HEK293 (cell line): Measurements from ENCODE around the gene NEK2.

Experiments used
- CTCF ChIP-seq: fragments of 450-650 bp; formaldehyde crosslinking; IDR thresholded peaks from 2 replicates; pipeline ENCODE4 v1.5.1; 2016; ENCODE audit warnings: missing biosample characterization, missing genetic modification characterization
- GLI4 ChIP-seq: fragments of 450-650 bp; formaldehyde crosslinking; IDR thresholded peaks from 2 replicates; pipeline ENCODE4 v1.5.1; 2016; ENCODE audit warnings: missing biosample characterization, missing genetic modification characterization
- HOXA7 ChIP-seq: sonication (generic); formaldehyde crosslinking; IDR thresholded peaks from 2 replicates; pipeline ENCODE4 v1.8.1; 2022; ENCODE audit warnings: missing genetic modification reagents, borderline replicate concordance
- SP2 ChIP-seq: fragments of 450-650 bp; formaldehyde crosslinking; IDR thresholded peaks from 2 replicates; pipeline ENCODE4 v1.5.1; 2016; ENCODE audit warnings: missing biosample characterization, missing genetic modification characterization
- ZNF132 ChIP-seq: fragments of 450-650 bp; formaldehyde crosslinking; IDR thresholded peaks from 2 replicates; pipeline ENCODE4 v1.5.1; 2017; ENCODE audit warnings: missing biosample characterization, missing genetic modification characterization, borderline replicate concordance
- ZNF248 ChIP-seq: fragments of 450-650 bp; formaldehyde crosslinking; IDR thresholded peaks from 2 replicates; pipeline ENCODE4 v1.5.1; 2017; ENCODE audit warnings: missing biosample characterization, missing genetic modification characterization
- ZNF341 ChIP-seq: fragments of 450-650 bp; formaldehyde crosslinking; IDR thresholded peaks from 2 replicates; pipeline ENCODE4; 2016; ENCODE audit warnings: low read depth, missing biosample characterization, missing genetic modification characterization
- ZNF777 ChIP-seq: fragments of 450-650 bp; formaldehyde crosslinking; IDR thresholded peaks from 2 replicates; pipeline ENCODE4 v1.5.1; 2017; ENCODE audit warnings: missing biosample characterization, missing genetic modification characterization, borderline replicate concordance
- TF ChIP-seq, protein P1 (sequence below): IDR thresholded peaks from 2 replicates; pipeline ENCODE4 v1.6.1; 2011; ENCODE audit warnings: mild to moderate bottlenecking, low read depth, low read length, borderline replicate concordance
- TF ChIP-seq, protein P2 (sequence below): fragments of 450-650 bp; formaldehyde crosslinking; IDR thresholded peaks from 2 replicates; pipeline ENCODE4 v1.5.1; 2016; ENCODE audit warnings: missing biosample characterization, missing genetic modification characterization

- TF ChIP-seq ZNF777: no peak
- TF ChIP-seq CTCF (tag by site-specific recombination): no peak
- TF ChIP-seq GLI4 (tag by site-specific recombination): no peak
- no peak for TF ChIP-seq ZNF132 (tag by site-specific recombination)
- no peak for TF ChIP-seq ZNF341
- TF ChIP-seq, protein P1, sequence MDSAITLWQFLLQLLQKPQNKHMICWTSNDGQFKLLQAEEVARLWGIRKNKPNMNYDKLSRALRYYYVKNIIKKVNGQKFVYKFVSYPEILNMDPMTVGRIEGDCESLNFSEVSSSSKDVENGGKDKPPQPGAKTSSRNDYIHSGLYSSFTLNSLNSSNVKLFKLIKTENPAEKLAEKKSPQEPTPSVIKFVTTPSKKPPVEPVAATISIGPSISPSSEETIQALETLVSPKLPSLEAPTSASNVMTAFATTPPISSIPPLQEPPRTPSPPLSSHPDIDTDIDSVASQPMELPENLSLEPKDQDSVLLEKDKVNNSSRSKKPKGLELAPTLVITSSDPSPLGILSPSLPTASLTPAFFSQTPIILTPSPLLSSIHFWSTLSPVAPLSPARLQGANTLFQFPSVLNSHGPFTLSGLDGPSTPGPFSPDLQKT: no peak
- no peak for TF ChIP-seq SP2
- TF ChIP-seq, protein P2, sequence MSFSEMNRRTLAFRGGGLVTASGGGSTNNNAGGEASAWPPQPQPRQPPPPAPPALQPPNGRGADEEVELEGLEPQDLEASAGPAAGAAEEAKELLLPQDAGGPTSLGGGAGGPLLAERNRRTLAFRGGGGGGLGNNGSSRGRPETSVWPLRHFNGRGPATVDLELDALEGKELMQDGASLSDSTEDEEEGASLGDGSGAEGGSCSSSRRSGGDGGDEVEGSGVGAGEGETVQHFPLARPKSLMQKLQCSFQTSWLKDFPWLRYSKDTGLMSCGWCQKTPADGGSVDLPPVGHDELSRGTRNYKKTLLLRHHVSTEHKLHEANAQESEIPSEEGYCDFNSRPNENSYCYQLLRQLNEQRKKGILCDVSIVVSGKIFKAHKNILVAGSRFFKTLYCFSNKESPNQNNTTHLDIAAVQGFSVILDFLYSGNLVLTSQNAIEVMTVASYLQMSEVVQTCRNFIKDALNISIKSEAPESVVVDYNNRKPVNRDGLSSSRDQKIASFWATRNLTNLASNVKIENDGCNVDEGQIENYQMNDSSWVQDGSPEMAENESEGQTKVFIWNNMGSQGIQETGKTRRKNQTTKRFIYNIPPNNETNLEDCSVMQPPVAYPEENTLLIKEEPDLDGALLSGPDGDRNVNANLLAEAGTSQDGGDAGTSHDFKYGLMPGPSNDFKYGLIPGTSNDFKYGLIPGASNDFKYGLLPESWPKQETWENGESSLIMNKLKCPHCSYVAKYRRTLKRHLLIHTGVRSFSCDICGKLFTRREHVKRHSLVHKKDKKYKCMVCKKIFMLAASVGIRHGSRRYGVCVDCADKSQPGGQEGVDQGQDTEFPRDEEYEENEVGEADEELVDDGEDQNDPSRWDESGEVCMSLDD (tag by site-specific recombination): no peak
- TF ChIP-seq ZNF248 (tag by site-specific recombination): no peak
- no peak for TF ChIP-seq HOXA7 (CRISPR knock-in tag)
Measured at GRCh38 chr1:211613108-211613947, 62.1 kb downstream of the NEK2 start.
